ENCODE measurements around the gene ARID1A.
A peak's percentile ranks its signal among the peaks of the same experiment; 100 is the strongest.

ARID1A gene

DNA sequence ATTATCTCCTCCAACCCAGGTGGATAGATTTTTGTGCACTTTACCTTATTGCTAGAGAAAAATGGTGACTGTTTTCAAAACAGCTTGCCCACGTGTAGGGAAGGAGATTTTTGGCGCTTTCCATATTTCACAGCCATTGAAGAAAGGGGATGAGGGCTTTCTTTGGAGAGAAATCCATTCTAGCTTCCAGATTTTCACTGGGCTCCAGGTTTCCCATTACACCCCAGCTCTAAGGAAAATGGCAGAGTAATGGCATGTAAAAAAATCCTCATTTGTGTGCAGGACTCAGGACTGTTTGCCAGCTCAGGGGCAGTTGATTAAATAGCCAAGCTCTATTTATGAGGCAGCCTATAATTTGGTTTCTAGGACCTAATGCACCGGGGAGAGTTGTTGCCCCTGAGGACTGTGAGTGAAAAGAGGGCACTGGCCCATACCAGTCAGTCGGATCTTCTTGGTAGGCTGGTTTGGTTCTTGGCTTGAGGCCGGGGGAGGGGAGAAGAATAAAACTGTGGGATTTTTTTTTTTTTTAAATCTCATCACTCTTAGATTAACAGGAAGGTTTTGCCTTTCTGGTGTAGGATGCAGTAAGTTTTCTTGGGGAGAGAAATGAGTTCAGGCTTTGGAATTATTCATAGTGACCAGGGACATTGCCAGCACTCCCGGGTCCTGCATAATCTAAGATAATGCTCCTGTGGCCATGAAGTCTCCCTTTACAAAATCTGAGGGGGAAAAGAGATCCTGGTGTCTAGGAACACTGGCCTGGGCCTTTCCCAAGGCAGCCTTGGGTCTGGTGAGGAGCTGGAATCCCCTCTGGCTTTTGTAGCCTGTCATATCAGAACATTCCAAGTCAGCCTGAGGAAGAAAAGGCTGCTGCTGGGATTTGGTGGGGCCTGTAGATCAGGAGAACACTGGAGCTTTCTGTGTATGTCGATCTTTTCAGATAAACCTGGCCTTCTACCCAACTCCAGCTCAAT, 1.9 kb upstream of the ARID1A start:
- DNase-seq (ENCODE audit: low spot score in 2 of 2) (no peak), ATAC-seq (ENCODE audit: low read depth) (no peak)
- peak overlapping the region; percentile 93 for H3K4me3 Mint-ChIP-seq
- H3K36me3 Mint-ChIP-seq: no peaks in the 10 kb centered on the region
- H3K27ac Mint-ChIP-seq: peak overlapping the region; percentile 94
- H3K27me3 Mint-ChIP-seq: no peaks in the 10 kb centered on the region
- H3K4me1 Mint-ChIP-seq: peaks cover 19% of the 10 kb centered on the region
- no peaks in the 10 kb centered on the region for H3K9me3 Mint-ChIP-seq

- H3K27ac Mint-ChIP-seq: peak overlapping the region; percentile 94
- H3K4me3 Mint-ChIP-seq: peak overlapping the region; percentile 93
- H3K27me3 Mint-ChIP-seq: no peaks in the 10 kb centered on the region
- no peak for ATAC-seq (ENCODE audit: low read depth)
- H3K36me3 Mint-ChIP-seq: no peaks in the 10 kb centered on the region
- peak in 1 of 2 donors; percentile 14 for DNase-seq (ENCODE audit: low spot score in 2 of 2)
- H3K9me3 Mint-ChIP-seq: no peaks in the 10 kb centered on the region
- H3K4me1 Mint-ChIP-seq: peaks cover 19% of the 10 kb centered on the region
Observed at GRCh38 chr1:26694638-26695355, 1.0 kb upstream of the ARID1A start.

GRCh38 chr1:26696119-26696653, 371 bp downstream of the ARID1A start:
- peak; percentile 16 to 46 for DNase-seq (ENCODE audit: low spot score in 2 of 2)
- H3K27ac Mint-ChIP-seq: no peak overlapping the region
- no peak for ATAC-seq (ENCODE audit: low read depth)
- no peaks in the 10 kb centered on the region for H3K36me3 Mint-ChIP-seq
- H3K9me3 Mint-ChIP-seq: no peaks in the 10 kb centered on the region
- peaks cover 19% of the 10 kb centered on the region for H3K4me1 Mint-ChIP-seq
- H3K27me3 Mint-ChIP-seq: no peaks in the 10 kb centered on the region
- H3K4me3 Mint-ChIP-seq: peak overlapping the region; percentile 67

DNA sequence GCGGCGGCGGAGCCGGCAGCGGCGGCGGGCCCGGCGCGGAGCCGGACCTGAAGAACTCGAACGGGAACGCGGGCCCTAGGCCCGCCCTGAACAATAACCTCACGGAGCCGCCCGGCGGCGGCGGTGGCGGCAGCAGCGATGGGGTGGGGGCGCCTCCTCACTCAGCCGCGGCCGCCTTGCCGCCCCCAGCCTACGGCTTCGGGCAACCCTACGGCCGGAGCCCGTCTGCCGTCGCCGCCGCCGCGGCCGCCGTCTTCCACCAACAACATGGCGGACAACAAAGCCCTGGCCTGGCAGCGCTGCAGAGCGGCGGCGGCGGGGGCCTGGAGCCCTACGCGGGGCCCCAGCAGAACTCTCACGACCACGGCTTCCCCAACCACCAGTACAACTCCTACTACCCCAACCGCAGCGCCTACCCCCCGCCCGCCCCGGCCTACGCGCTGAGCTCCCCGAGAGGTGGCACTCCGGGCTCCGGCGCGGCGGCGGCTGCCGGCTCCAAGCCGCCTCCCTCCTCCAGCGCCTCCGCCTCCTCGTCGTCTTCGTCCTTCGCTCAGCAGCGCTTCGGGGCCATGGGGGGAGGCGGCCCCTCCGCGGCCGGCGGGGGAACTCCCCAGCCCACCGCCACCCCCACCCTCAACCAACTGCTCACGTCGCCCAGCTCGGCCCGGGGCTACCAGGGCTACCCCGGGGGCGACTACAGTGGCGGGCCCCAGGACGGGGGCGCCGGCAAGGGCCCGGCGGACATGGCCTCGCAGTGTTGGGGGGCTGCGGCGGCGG, 1.0 kb downstream of the ARID1A start:
- Mint-ChIP-seq H3K36me3 (no peaks in the 10 kb centered on the region), H3K9me3 (no peaks in the 10 kb centered on the region), H3K27me3 (no peaks in the 10 kb centered on the region), H3K4me1 (peaks cover 19% of the 10 kb centered on the region), H3K4me3 (peak overlapping the region; percentile 80), H3K27ac (no peak overlapping the region)
- ATAC-seq (ENCODE audit: low read depth) (peak; percentile 11), DNase-seq (ENCODE audit: low spot score in 2 of 2) (peak; percentile 48 to 65)

DNA sequence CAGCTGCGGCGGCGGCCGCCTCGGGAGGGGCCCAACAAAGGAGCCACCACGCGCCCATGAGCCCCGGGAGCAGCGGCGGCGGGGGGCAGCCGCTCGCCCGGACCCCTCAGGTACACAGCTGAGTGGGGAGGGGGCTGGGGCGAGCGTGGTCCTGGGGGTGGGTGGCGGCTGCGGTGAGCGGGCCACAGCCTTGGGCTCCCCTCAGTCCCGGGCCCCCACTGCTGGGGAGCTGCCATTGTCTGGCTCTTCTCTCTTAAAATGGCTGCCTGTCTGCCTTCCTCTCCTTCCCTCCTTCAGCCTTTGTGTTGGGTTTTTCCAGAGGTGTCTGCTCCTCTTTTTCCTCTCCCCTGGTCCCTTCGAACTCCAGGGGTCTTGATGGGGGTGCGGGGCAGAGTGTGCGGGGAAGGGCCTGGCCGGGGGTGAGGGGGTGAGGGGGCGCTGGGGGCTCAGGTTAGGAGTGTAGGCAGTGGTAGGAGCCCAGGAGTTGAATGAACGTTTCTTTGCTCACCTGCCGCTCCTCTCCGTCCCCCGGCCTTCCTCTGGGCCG, 1.7 kb downstream of the ARID1A start:
- Mint-ChIP-seq H3K27me3 (no peaks in the 10 kb centered on the region), H3K4me3 (no peak overlapping the region), H3K36me3 (no peaks in the 10 kb centered on the region), H3K9me3 (no peaks in the 10 kb centered on the region), H3K4me1 (peaks cover 19% of the 10 kb centered on the region), H3K27ac (no peak overlapping the region)
- ATAC-seq (ENCODE audit: low read depth) (no peak), DNase-seq (ENCODE audit: low spot score in 2 of 2) (no peak)

DNA sequence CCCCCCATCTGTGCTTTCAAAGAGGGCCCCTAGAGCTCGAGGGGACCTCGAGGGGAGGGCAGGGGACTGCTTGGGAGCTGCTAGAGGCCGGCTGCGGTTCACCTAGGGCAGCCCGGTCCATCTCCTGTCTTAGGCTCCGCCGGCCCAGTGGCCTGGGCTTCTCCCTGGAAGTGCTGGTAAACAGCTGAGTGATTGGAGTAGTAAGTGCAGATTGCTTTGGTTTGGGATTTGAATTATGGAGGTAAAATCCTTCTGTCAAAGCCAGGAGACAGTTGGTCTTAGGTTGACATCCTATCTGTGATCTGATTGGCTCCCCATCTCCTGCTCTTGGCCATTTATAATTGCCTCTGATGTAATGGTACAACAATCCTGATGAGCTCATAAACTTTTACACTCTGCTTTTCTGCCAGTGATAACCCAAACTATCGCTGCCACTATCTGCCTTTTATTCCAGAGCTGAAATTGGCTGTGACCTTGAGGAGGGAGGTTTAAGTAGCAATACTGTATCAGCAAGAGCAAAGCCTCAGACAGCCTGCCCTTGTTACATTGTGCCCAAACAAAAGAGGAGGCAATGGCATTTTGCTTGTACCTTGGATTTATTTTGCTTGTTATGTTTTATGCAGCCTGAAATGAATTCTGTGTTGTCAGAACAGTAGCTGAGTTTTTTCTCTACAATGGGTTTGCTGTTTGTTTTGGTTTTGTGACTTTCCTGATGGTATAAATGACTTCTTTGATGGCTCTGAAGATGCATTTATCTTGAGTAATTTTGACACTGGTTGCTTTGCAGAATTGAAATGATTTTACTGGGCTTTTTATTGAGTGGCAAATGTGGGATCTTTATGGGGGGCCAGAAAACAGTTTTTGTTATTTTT, 2.4 kb downstream of the ARID1A start:
- peaks cover 14% of the 10 kb centered on the region for H3K4me1 Mint-ChIP-seq
- H3K36me3 Mint-ChIP-seq: no peaks in the 10 kb centered on the region
- no peaks in the 10 kb centered on the region for H3K27me3 Mint-ChIP-seq
- H3K4me3 Mint-ChIP-seq: no peak overlapping the region
- no peak overlapping the region for H3K27ac Mint-ChIP-seq
- H3K9me3 Mint-ChIP-seq: no peaks in the 10 kb centered on the region
- peak; percentile 30 to 32 for DNase-seq (ENCODE audit: low spot score in 2 of 2)
- ATAC-seq (ENCODE audit: low read depth): peak; percentile 23

GRCh38 chr1:26700711-26701110, 4.9 kb downstream of the ARID1A start:
- no peaks in the 10 kb centered on the region for H3K27me3 Mint-ChIP-seq
- no peaks in the 10 kb centered on the region for H3K9me3 Mint-ChIP-seq
- H3K4me1 Mint-ChIP-seq: peaks cover 16% of the 10 kb centered on the region
- DNase-seq (ENCODE audit: low spot score in 2 of 2) (no peak), ATAC-seq (ENCODE audit: low read depth) (no peak)
- H3K36me3 Mint-ChIP-seq: peaks cover 2% of the 10 kb centered on the region
- H3K27ac Mint-ChIP-seq: no peak overlapping the region
- H3K4me3 Mint-ChIP-seq: no peak overlapping the region

DNA sequence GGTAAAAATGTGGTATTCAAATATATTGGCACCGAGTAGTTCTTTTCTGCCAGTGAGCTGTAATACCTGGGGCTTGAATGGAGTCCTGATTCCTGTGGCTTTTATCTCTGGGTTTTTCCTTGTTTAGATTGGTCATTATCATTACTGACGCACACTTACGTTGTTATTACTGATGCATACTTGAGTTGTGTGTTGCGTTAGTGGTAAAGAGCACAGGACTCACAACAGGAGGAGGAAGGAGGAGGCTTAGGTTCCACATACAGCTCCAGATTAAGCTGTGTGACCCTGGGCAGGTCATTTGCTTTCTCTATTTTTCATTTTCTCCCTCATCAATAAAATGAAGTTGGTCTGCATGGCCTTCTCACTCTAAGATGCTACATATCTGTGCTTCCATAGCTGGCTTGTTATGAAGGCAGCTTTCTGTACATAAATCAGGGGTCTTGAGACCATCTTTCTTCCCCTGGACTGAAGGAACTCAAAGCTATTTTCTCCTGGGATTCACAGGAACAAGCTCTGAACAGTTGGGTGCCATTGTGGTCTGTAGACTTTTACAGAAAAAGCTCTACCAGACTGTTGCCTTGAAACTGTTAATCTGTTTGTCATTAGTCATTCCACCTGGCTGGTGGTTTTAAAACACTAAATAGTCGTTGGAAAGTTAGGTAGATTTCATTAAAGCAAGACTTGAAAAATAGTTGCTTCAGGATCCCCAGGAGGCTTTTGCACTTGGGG, 5.6 kb downstream of the ARID1A start:
- ATAC-seq (ENCODE audit: low read depth) (peak; percentile 13), DNase-seq (ENCODE audit: low spot score in 2 of 2) (no peak)
- H3K4me3 Mint-ChIP-seq: no peak overlapping the region
- no peak overlapping the region for H3K27ac Mint-ChIP-seq
- no peaks in the 10 kb centered on the region for H3K27me3 Mint-ChIP-seq
- H3K4me1 Mint-ChIP-seq: peaks cover 23% of the 10 kb centered on the region
- H3K9me3 Mint-ChIP-seq: no peaks in the 10 kb centered on the region
- peaks cover 2% of the 10 kb centered on the region for H3K36me3 Mint-ChIP-seq

GRCh38 chr1:26701995-26702679, 6.3 kb downstream of the ARID1A start:
- DNase-seq (ENCODE audit: low spot score in 2 of 2): no peak
- Mint-ChIP-seq H3K4me3 (no peak overlapping the region), H3K4me1 (peaks cover 27% of the 10 kb centered on the region), H3K9me3 (no peaks in the 10 kb centered on the region), H3K27me3 (no peaks in the 10 kb centered on the region), H3K27ac (no peak overlapping the region), H3K36me3 (peaks cover 2% of the 10 kb centered on the region)
- no peak for ATAC-seq (ENCODE audit: low read depth)

DNA sequence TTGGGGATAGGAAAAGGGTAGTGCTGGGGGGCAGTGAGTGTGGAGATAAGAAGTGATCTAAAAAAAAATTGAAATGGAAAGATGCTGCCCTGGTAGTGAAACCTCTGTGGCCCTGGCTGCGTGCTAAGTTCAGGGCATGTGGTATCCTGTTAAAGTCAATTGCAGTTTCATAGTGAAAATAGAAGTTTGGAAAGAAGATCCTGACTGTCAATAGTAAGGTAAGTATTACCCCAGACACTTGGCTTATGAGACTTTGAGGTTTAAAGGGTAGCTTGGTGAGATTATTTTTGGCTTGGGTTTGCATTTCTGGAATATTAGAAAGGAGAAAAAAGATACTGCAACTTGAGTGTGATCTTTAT, 6.8 kb downstream of the ARID1A start:
- Mint-ChIP-seq H3K4me1 (peaks cover 32% of the 10 kb centered on the region), H3K36me3 (peaks cover 2% of the 10 kb centered on the region)
- no peak for ATAC-seq (ENCODE audit: low read depth)

DNA sequence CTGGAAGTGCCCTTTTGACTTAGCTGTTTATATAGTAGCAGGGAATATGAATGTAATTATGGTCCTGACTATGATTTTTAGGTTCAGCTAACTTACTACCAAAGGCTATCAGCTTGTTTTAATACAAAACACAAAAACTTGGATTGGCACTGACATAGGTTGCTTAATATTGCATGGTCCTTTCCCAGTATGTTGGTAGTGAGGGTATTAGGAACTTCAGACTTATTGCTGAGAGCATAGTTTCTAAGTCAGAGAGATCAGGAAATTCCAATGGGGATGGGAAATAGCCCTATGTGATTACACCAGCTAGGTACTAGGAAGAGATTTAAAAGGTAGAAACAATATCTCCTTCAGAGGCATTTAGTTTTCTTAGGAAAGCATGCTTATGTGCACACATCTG, 7.7 kb downstream of the ARID1A start:
- H3K27me3 Mint-ChIP-seq: no peaks in the 10 kb centered on the region
- DNase-seq (ENCODE audit: low spot score in 2 of 2): no peak
- H3K9me3 Mint-ChIP-seq: no peaks in the 10 kb centered on the region
- H3K4me1 Mint-ChIP-seq: peaks cover 36% of the 10 kb centered on the region
- no peak for ATAC-seq (ENCODE audit: low read depth)
- H3K4me3 Mint-ChIP-seq: no peak overlapping the region
- H3K27ac Mint-ChIP-seq: peak overlapping the region; percentile 25
- H3K36me3 Mint-ChIP-seq: peaks cover 2% of the 10 kb centered on the region

More for the DNA sequence above, 6.8 kb downstream of the ARID1A start:
- Mint-ChIP-seq H3K27me3 (no peaks in the 10 kb centered on the region), H3K27ac (no peak overlapping the region), H3K4me3 (no peak overlapping the region), H3K9me3 (no peaks in the 10 kb centered on the region)
- no peak for DNase-seq (ENCODE audit: low spot score in 2 of 2)

- DNase-seq (ENCODE audit: low spot score in 2 of 2): no peak
- ATAC-seq (ENCODE audit: low read depth): no peak
- H3K4me3 Mint-ChIP-seq: no peak overlapping the region
- peak overlapping the region; percentile 25 for H3K27ac Mint-ChIP-seq
- peaks cover 39% of the 10 kb centered on the region for H3K4me1 Mint-ChIP-seq
- peaks cover 6% of the 10 kb centered on the region for H3K36me3 Mint-ChIP-seq
- H3K27me3 Mint-ChIP-seq: no peaks in the 10 kb centered on the region
- no peaks in the 10 kb centered on the region for H3K9me3 Mint-ChIP-seq
Observed at GRCh38 chr1:26704629-26705028, 8.8 kb downstream of the ARID1A start.

All from memory B cell (primary cell).